Stimulated activated CD4-positive, alpha-beta T cell treated with anti-CD3 and anti-CD28 coated beads, Interleukin-15, amount 100 ng/mL, for 1 hour (primary cell): ENCODE results near the gene SNX21.
"Not testable (repeated sequence)": the region's sequence is repeated elsewhere in the genome, so short reads cannot be mapped to it uniquely, and the experiment has no call there.

Source experiments
- DNase-seq, 2 donors: peaks; one replicate each; pipeline ENCODE4 v3.0.0-alpha.2; 2020; ENCODE audit warnings: low read depth in 1 of 2, low spot score in 1 of 2

Gene SNX21

DNA sequence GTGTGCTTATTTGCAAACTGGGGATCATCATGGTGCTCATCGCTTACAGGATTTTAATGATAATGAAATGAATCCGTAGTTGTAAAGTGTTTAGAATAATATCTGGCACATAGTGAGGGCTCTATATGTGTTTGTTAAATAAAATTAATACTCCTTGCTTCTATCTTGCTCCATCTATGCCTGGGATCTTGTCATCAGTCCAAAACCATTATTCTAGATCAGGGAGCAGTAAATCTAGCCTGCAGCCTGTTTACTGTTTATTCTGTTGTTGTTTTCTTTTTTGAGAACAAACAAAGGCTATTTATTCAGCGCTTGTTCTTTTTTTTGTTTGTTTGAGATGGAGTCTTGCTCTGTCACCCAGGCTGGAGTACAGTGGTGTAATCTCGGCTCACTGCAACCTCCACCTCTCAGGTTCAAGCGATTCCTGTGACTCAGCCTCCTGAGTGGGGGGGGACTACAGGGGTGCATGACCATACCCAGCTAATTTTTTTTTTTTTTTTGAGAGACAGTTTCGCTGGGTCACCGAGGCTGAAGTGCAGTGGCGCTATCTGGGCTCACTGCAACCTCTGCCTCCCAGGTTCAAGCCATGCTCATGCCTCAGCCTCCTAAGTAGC lies 15.5 kb downstream of the SNX21 start:
- DNase-seq, result no peak

DNA sequence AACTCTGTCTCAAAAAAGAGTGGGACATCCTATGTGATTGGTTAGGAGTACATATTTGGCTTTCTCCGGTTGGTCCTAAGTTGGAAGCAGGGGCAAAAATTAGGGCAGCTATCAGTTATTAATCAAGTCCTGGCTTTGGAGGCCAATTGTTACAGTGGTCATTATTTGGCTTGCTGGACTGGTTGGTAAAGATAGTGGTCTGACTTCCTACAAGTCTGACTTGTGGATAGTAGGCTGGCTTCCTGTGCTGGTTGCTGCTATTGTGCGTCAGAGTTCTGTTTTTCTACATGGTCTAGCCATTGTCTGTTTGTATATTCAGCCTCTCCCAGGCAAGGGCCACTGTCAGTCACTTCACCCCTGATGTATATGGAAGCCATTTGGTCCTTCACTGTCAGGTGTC lies 16.6 kb downstream of the SNX21 start:
- DNase-seq, result no peak

DNA sequence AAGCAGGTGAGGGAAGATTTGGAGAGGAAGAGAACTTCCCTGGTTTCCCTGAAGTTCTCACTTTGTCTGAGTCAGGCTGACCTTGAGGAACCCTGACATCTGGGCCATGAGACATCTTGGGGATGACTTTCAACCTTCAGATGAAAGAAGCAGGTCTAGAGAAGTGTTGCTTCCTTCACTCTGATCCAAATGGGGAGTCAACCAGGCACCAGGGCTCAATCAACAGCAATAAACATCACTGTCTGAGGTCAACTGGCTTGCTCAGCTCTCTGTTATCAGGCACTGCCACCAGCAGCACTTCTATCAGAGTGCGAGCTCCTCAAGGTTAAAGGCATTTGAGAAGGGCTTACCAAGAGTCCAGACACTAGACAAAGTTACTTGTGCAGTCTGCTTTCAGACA lies 17.3 kb downstream of the SNX21 start:
- no peak for DNase-seq

DNA sequence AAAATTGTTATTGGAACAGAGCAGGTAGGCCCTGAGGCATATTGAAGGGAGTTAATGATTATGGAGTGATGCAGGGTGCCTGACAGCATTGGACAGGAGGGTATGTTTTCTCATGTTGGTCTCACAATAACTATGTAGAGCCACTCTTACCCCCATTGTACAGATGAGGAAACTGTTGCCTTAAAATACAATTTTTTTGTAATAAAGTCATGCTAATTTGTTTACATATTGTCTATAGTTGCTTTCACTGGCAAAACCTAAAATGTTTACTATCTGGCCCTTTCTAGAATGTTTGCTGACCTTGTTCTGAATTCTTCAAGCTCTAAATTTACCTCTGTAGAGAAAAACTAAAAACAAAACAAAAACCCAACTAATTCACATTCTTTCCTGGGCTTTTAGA lies 17.9 kb downstream of the SNX21 start:
- no peak for DNase-seq

DNA sequence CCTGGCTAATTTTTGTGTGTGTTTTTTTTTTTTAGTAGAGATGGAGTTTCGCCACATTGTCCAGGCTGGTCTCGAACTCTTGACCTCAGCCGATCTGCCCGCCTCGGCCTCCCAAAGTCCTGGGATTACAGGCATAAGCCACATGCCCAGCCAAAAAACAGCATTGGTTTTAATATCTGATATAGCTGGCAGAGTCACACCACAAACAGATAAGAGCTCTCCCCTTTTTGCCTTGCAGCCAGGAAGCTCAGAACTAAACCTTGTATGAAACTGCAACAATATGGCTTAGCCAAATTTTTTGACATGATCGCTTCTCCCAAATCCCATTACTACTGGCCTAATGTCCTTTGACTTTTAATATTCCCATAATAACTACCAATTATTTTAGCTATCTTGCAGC lies 18.7 kb downstream of the SNX21 start:
- DNase-seq, result no peak

DNA sequence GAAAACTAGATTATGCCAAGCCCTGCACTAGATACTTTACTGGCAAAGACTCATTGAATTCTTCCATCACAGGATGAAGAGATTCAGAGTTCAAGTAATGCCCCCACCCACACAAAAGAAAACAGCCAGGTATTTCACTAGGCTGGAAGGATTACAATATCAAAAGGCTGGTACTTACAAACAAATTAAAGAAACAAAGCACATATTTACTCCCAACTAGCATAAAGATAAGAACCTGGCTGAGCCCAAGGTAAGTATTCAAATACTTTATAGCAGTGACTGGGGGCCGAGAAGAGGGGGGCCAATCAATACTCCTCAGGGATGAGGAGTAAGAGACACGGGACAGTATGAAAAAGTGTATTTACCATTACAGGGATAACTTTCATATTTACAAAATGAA lies 19.9 kb downstream of the SNX21 start:
- no peak for DNase-seq

DNA sequence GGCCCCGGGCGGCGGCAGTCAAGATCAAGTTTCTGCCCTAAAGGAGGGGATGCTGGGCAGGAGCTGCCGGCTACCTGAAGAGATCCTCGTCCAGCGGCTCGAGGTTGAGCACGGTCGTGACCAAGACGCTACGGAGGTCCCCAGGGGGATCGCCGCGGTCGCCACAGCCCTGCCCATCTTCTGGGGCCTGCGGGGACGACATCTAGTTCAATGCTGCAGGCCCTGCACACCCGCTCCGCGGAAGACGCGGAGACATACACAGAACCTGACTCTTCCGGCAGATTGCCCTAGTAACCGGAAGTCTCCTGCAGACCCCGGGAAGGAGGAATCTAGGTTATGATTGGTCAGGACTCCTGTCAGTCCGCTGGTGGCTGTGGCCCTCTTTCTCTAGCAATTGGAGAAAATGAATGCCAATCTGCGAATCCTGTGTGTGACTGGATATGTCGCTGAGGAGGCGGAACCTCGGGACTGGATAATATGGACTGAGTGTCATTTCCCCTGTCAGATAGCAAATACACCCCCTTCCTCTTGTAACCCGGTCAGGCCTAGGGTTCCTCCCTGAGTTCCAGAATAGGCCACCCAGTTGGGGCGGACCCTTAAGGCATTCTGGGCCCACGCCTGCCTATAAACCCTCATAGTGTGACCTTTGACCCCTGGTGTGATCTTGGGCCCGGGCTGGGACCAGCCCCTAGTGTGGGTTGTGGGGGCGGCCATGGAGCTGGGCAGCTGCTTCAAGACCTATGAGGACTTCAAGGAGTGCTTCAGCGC lies 23.7 kb downstream of the SNX21 start, which contains the start of the genes ACOT8 and ZSWIM3:
TSS of gene ACOT8 (minus strand) at position 279 of the 768 bp plus-strand sequence. CDS start at position 202, 77 bp downstream.
TSS of gene ZSWIM3 (plus strand) at position 501 of the 768 bp plus-strand sequence. CDS start at position 713, 212 bp downstream.
- DNase-seq, result peak; percentile 61 to 78

DNA sequence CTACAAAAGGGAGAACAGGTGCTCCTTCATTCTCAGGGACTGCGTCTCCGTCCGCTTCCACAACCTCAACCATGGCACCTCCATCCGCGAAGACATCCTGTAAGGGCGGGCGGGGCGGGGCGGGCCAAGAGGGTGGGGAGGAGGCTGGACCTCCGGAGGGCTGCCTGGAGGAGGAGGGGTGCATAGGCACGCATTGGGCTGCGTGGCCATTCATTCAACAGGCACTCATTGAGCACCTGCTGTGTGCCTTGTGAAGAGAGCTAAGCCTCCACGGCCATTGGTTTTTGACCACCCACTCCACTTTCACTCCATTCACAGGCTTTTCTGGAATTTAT lies 24.2 kb downstream of the SNX21 start:
- DNase-seq, result no peak

DNA sequence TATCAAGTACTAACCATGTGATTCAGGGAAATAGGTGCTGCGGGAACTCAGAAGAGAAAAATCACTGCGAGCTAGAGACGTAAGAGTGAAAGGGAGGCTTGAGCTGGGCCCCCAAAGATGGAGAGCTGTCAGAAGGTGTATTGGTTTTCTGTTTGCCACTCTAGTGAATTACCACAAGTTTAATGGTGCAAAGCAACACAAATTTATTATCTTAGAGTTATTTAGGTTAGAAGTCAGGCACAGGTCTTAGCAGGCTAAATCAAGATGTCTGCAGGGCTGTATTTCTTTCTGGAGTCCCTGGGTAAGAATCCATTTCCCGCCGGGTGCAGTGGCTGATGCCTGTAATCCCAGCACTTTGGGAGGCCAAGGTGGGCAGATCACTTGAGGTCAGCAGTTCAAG lies 26.3 kb downstream of the SNX21 start:
- DNase-seq, result no peak

DNA sequence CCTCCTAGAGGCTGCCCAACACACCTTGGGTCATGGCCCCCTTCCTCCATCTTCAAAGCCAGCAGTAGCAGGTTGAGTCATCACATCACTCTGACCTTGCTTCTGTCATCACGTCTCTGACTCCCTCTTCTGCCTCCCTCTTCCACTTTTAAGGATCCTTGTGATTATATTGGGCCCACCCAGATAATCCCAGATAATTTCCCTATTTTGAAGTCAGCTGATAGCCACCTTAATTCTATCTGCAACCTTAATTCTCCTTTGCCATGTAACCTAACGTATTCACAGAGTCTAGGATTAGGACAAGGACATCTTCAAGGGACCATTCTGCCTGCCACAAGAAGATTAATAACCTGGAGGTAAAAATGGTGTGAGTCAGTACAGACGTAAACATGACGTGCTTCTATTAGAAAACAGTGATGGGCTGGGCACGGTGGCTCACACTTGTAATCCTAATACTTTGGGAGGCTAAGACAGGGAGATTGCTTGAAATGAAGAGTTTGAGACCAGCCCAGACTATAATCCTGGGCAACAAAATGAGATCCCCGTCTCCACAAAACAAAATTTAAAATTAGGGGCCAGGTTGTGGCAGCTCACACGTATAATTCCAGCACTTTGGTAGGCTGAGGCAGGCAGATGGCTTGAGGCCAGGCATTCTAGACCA lies 27.1 kb downstream of the SNX21 start:
- no peak for DNase-seq

DNA sequence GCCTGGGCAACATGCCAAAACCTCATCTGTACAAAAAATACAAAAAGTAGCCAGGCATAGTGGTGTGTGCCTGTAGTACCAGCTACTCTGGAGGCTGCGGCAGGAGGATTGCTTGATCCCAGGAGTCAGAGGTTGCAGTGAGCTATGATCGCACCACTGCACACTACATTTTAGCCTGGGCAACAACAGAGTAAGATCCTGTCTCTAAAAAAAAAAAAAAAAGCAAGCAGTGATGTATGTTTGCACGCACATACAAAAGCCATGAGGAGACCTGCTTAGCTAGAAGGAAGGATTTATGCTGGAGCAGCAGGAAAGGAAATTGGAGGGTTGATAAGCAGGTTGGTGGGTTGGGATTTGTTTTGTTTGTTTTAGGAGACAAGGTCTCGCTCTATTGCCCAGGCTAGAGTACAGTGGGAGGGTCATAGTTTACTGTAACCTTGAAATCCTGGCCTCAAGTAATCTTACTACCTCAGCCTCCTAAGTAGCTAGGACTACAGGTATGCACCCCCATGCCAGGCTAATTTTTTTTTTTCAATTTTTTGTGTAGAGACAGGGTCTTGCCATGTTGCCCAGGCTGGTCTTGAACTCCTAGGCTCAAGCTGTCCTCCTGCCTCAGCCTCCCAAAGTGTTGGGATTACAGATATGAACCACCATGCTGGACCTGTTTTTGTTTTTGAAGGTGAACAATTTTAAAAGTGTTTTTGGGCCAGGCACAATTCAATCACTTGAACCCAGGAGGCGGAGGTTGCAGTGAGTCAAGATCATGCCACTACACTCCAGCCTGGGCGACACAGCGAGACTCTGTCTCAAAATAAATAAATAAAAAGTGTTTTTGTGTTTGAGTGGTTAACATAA lies 27.8 kb downstream of the SNX21 start:
- DNase-seq, result no peak

DNA sequence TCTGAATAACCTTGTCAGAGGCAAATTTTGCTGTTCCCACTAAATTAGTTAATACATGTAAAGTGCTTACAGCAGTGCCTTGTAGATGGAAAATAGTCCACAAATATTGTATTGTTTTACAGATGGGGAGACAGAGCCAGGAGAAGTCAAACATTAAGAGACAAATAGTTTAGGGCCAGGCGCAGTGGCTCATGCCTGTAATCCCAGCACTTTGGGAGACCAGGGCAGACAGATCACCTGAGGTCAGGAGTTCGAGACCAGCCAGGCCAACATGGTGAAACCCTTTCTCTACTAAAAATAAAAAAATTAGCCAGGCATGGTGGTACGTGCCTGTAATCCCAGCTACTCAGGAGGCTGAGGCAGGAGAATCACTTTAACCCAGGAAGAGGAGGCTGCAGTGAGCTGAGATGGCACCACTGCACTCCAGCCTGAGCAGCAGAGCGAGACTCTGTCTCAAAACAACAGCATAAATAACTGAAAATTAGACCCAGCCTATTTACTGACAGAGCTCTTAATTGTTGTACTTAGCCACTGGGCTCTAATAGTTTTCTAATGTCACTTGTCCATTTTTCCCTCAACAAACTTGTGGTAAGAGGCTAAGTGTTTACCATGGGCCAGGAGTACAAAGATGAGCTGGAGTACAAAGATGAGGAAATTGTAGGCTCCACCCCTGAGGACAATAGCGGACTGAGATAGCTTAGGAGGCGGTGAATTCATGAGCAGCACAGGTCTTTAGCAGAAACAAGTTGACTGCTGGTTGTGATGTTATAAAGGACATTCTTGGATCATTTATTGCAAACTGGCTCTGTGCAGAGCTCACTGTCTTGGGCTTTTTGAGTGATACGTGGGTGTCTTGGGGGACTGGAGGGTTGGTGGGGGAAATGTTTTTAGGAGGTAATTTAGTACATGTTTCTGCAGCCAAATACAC lies 30.2 kb downstream of the SNX21 start:
- DNase-seq, result no peak

DNA sequence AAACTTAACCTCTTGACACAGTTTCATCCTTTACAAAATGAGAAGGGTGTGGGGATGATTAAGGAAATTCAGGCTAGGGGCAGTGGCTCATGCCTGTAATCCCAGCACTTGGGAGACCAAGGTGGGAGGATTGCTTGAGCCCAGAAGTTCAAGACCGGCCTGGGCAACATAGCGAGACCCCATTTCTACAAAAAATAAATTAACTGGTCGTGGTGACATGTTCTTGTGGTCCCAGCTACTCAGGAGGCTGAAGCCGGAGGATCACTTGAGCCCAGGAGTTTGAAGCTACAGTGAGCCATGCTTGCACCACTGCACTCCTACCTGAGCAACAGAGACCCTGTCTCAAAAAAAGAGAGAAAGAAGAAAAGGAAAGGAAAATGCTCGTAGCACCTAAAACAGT lies 32.9 kb downstream of the SNX21 start:
- no peak for DNase-seq

DNA sequence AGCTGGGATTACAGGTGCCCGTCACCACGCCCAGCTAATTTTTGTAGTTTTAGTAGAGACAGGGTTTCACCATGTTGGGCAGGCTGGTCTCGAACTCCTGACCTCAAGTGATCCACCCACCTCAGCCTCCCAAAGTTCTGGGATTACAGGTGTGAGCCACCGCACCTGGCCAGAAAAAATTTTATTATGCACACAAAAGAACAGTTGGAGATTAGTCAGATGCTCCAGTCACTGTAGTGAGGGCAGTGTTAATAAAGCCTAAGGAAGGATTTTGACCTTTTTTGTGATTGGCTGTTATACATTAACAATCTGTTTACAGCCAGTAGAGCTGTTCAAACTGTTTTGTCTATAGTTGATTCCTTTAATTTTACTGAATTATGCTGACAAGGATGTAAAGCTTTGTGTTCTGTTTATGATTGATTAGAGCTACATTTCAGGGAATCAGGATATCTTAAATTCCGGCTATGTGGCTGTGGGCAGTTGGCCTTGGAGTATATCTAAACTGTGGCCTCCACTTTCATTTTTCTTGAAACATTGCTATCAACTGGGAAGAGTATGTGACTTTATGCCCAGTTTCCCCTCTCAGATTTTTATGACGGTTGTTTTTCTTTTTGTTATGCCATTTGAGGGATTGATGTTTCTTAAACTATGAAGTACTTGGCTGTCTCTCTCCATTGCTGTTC lies 33.7 kb downstream of the SNX21 start:
- DNase-seq, result no peak

DNA sequence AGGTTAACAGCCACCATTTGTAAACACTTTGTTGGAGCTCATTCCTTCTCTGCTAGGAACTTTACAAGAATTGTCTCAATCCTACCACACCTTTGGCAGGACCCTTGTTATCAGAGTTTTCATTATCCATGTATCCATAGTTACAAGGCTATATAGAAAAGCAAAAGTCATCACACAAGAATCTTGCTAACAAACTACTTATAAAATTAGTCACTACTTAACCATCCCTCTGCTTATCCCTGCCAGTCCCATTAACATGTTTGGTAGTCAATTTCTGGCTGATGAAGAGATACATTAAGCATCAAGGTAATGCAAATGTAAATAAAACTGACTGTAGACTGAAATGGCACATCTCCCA lies 34.2 kb downstream of the SNX21 start:
- no peak for DNase-seq

DNA sequence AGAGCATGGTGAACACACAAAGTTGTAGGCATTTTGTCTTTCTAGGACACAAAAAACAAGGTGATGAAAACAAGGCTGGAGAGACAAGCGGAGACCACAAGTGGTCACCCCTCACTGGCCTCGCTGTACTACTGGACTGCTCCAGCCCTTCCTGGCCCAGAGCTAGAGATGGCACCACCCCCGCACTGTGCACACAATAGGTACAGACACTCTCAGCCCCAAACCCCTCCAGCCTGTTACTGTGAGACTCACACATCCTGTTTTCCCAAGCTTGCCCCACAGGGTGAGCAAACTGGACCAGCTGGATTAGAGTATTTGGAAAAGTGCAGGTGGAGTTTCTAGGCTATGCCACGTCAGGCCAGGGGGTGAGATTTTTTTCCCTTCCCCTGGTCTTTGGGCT lies 39.0 kb downstream of the SNX21 start:
- no peak for DNase-seq

DNA sequence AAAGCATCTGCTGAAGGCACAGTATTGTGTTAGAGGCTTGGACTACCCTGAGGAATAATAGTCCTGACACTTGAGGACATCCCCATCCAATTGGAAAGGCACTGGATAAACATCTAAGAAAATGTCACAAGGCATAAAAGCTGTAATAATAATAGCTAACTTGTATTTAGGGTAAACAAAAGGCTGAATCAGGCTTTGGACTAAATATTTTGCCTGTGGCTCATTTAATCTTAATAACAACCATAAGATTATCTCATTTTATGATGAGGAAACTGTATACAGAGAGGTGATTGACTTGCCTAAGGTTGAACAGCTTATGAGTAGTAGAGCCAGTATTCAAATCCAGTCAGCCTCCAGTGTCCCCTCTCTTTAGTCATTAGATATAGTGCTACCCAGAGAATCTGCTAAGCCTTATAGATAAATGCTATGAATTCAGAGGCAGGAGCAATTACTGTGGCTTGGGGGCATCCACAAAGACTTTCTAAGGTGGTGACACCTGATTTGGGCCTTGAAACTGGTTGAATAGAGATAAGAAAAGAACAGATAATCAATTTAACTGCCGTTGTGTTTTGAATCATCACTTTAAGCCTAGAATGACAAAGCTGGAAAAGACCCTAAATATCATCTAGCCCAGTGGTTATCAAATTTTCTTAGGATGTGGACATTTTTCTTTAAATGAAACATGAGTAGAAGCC lies 40.0 kb downstream of the SNX21 start:
- no peak for DNase-seq

DNA sequence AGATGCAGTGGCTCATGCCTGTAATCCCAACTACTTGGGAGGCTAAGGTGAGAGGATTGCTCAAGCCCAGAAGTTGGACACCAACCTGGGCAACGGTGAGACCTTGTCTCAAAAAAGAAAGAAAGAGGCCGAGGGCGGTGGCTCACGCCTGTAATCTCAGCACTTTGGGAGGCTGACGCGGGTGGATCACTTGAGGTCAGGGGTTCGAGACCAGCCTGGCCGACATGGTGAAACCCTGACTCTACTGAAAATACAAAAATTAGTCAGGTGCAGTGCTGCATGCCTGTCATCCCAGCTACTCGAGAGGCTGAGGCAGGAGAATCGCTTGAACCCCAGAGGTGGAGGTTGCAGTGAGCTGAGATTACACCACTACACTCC lies 40.5 kb downstream of the SNX21 start:
- not testable (repeated sequence) for DNase-seq

DNA sequence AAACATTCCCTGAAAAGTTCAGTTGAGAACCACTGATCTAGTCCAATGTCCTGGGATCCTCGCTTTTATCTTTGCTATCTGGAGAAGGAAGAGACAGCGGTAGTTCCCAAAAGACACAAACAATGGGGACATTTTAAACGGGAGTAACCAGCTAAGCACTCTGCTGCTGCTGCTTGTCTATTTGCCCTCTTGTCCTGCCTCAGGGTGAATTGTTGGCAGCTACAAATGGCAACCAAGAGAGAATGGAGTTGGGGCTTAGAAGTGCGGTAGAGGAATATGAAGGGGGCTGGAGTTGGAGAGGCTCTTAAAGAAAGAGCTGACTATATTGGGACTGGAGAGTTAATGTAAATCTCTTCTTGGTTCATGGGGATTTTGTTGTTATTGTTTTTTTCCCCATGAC lies 41.0 kb downstream of the SNX21 start:
- DNase-seq, result no peak
